Lung (tissue), 12 donors: ENCODE measurements around the gene CPXM2. TPM values are rescaled to one million over a fixed set of nuclear protein-coding genes. Genes with fewer than 3 reads are reported as not detected.

Experiments
- ATAC-seq: fragments of 200-7000 bp; cut with Tn5 transposase; one replicate; pipeline ENCODE4 v1.9.1; 2020; ENCODE audit warnings: moderate number of reproducible peaks; ENCODE audit not compliant: insufficient read depth, low FRiP score
- DNase-seq, 3 donors: peaks; one replicate each; pipeline ENCODE4 v3.0.0-alpha.2; 2013 to 2017
- H3K27ac ChIP-seq, 2 donors: one replicate each; pipeline ENCODE4 v1.5.1; 2013; ENCODE audit warnings: mild to moderate bottlenecking in 2 of 2, moderate library complexity in 2 of 2, control low read depth in 1 of 2, inconsistent platforms in 1 of 2, low read depth in 1 of 2, low read length in 1 of 2
- H3K27me3 ChIP-seq, 3 donors: one replicate each; pipeline ENCODE4 v1.5.1; 2013; ENCODE audit warnings: low read length in 2 of 3; ENCODE audit not compliant: control insufficient read depth in 3 of 3, insufficient read depth in 3 of 3
- H3K36me3 ChIP-seq, 4 donors: one replicate each; pipeline ENCODE4 v1.5.1; 2013; ENCODE audit warnings: low read length in 4 of 4, mild to moderate bottlenecking in 1 of 4, moderate library complexity in 1 of 4; ENCODE audit not compliant: control insufficient read depth in 4 of 4, insufficient read depth in 4 of 4
- H3K4me1 ChIP-seq, 5 donors: one replicate each; pipeline ENCODE4 v1.5.1; 2013; ENCODE audit warnings: low read length in 5 of 5, mild to moderate bottlenecking in 2 of 5, moderate library complexity in 1 of 5; ENCODE audit not compliant: control insufficient read depth in 5 of 5, insufficient read depth in 5 of 5
- H3K4me3 ChIP-seq: one replicate; pipeline ENCODE4 v1.5.1; 2013; ENCODE audit warnings: mild to moderate bottlenecking, control low read depth, moderate library complexity
- H3K9ac ChIP-seq, 2 donors: one replicate each; pipeline ENCODE4 v1.5.1; 2013; ENCODE audit warnings: low read length in 2 of 2, control low read depth in 1 of 2; ENCODE audit not compliant: insufficient read depth in 1 of 2
- H3K9me3 ChIP-seq, 4 donors: one replicate each; pipeline ENCODE4 v1.5.1; 2013; ENCODE audit warnings: low read length in 3 of 4, mild to moderate bottlenecking in 1 of 4, moderate library complexity in 1 of 4; ENCODE audit not compliant: control insufficient read depth in 4 of 4, insufficient read depth in 3 of 4
- WGBS, 2 donors: extraction: QIAGEN DNeasy Blood & Tissue Kit; methylation state at CpG; one replicate each; pipeline ENCODE4 v1.1.7; 2013; 5-methylcytosine and 5-hydroxymethylcytosine counted together
- polyA plus RNA-seq, 2 donors: library from polyadenylated mRNA; stranded (reverse); fragments of 200-250 nt; gene quantifications; one replicate each; pipeline ENCODE4 v1.2.1, GENCODE V29; 2013
- total RNA-seq, 2 donors: library from RNA; depleted of rRNA in 1 of 2; stranded (reverse); fragments of >200 nt in 1 of 2; gene quantifications; one replicate each; pipeline ENCODE4 v1.2.1, GENCODE V29; 2014 to 2021
- TF ChIP-seq, protein P1 (sequence below): IDR thresholded peaks from 2 replicates; pipeline ENCODE4 v1.5.1; 2012; ENCODE audit warnings: mild to moderate bottlenecking; ENCODE audit errors: control extremely low read depth, extremely low read depth
- donor health status: control.
- donor health status: control.
- donor health status: Bipolar disorder and iron deficiency.
- donor health status: healthy.
- donor health status: DM: yes; HTN: yes; CAD: no.

Gene CPXM2
- total and polyA plus RNA-seq, 4 donors: 0.66 to 5.0 (median 2.1) TPM

DNA sequence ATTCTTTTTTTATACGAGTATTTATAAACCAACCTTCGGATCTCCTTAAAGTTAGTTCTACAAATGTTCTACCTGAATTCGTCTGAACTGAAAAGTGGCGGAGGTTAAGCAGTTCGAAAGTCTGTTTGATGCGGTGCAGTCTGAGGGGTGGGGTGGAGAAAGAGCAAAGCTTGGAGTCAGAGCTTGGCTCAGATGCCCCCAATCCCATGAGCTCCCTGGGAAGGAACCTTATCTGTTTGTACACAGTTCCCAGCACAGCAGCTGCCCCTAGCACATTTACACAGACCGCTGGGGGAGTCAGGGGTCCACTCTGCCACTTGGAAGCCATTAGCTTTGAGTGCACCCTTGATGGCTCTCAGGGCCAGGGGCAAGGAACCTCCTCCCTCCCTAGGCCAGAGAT is 30.8 kb downstream of the CPXM2 start:
- H3K27ac ChIP-seq: no peak overlapping the region
- H3K9me3 ChIP-seq: no peaks in the 10 kb centered on the region
- no peaks in the 10 kb centered on the region for H3K4me1 ChIP-seq
- DNase-seq: no peak
- no peaks in the 10 kb centered on the region for H3K36me3 ChIP-seq
- 88 to 93% methylated on average over 7 of the region's 7 CpGs for whole genome bisulfite sequencing, 2 donors
- H3K27me3 ChIP-seq: peaks cover 0 to 2% (median 2%) of the 10 kb centered on the region in 3 donors
- H3K9ac ChIP-seq: no peak overlapping the region
- no peak overlapping the region for H3K4me3 ChIP-seq
- TF ChIP-seq, protein P1, sequence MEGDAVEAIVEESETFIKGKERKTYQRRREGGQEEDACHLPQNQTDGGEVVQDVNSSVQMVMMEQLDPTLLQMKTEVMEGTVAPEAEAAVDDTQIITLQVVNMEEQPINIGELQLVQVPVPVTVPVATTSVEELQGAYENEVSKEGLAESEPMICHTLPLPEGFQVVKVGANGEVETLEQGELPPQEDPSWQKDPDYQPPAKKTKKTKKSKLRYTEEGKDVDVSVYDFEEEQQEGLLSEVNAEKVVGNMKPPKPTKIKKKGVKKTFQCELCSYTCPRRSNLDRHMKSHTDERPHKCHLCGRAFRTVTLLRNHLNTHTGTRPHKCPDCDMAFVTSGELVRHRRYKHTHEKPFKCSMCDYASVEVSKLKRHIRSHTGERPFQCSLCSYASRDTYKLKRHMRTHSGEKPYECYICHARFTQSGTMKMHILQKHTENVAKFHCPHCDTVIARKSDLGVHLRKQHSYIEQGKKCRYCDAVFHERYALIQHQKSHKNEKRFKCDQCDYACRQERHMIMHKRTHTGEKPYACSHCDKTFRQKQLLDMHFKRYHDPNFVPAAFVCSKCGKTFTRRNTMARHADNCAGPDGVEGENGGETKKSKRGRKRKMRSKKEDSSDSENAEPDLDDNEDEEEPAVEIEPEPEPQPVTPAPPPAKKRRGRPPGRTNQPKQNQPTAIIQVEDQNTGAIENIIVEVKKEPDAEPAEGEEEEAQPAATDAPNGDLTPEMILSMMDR: no peak
- no peak for ATAC-seq

DNA sequence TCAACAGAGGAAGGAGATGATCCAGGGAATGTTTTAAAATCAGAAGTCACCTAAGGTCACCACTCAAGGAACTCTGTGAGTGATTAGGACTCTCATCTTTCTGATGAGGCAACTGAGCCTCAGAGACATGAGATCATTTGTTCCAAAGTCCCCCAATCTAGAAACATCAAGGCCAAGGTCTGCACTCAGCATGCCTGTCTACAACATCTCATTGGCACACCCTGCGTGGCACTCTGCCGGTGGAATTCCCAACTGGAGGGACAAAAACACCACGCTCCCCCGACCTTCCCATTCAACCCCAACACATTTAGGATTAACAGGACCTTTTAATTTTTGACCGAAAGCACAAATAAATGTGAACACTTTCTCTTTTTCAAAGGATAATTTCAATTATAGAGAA is 31.4 kb downstream of the CPXM2 start:
- Histone ChIP-seq H3K27me3 (peaks cover 0 to 2% (median 2%) of the 10 kb centered on the region in 3 donors), H3K4me3 (no peak overlapping the region), H3K4me1 (no peaks in the 10 kb centered on the region), H3K9ac (no peak overlapping the region), H3K27ac (no peak overlapping the region), H3K36me3 (no peaks in the 10 kb centered on the region), H3K9me3 (peaks cover 0 to 1% (median 0%) of the 10 kb centered on the region in 4 donors)
- TF ChIP-seq, protein P1: no peak
- WGBS, 2 donors: 93 to 94% methylated on average over 5 of the region's 5 CpGs
- DNase-seq (no peak), ATAC-seq (no peak)

DNA sequence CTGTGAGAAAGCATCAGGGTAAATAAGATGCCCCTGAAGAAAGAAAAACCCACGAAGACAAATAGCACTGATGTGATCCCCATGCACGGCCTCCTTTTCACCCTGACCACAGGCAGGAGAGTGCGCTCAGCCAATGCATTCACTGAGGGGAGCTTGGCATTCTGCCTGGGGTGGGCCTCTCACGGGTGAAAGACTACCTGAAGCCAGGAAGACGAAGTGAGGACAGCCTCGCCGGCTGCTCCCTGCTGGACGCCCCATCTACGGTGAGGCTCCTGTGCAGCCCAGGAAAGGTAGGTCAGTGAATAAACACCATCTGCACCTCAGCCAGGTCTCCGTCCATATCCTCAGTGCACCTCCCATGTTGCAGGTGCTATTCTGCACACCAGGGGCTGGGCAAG is 32.0 kb downstream of the CPXM2 start:
- DNase-seq: no peak
- H3K27ac ChIP-seq: no peak overlapping the region

More for the DNA sequence above, 32.0 kb downstream of the CPXM2 start:
- H3K9me3 ChIP-seq: peaks cover 0 to 2% (median 0%) of the 10 kb centered on the region in 4 donors
- H3K4me1 ChIP-seq: no peaks in the 10 kb centered on the region
- H3K4me3 ChIP-seq: no peak overlapping the region
- H3K36me3 ChIP-seq: no peaks in the 10 kb centered on the region
- ATAC-seq: no peak
- TF ChIP-seq, protein P1: no peak
- peaks cover 0 to 2% (median 2%) of the 10 kb centered on the region in 3 donors for H3K27me3 ChIP-seq
- H3K9ac ChIP-seq: no peak overlapping the region
- 83 to 89% methylated on average over 10 of the region's 10 CpGs for WGBS, 2 donors
